HepG2 (cell line): Measurements from ENCODE around the gene PRODH.

Experiments
- CBX1 ChIP-seq: IDR thresholded peaks from one replicate; pipeline ENCODE4 v1.6.1; 2016; ENCODE audit warnings: antibody characterized with exemption, low read depth
- CC2D1A ChIP-seq: sonication (generic); formaldehyde crosslinking; IDR thresholded peaks from 2 replicates; pipeline ENCODE4 v1.8.1; 2023; ENCODE audit warnings: mild to moderate bottlenecking, missing genetic modification reagents
- CTCF ChIP-seq: sonication (generic); formaldehyde crosslinking; IDR thresholded peaks from 2 replicates; pipeline ENCODE4 v1.5.0; 2020; ENCODE audit warnings: mild to moderate bottlenecking, missing genetic modification reagents, moderate library complexity
- EP300 ChIP-seq, 3 experiments: sonication (generic) in 1 of 3; formaldehyde crosslinking in 1 of 3; IDR thresholded peaks; 2 replicates each; pipeline versions ENCODE4 v1.5.1 to v1.6.1; 2011 to 2020; ENCODE audit warnings: low read depth in 2 of 3, low read length in 2 of 3, borderline replicate concordance in 1 of 3, improper control_type of control experiment in 1 of 3, mild to moderate bottlenecking in 1 of 3, missing genetic modification reagents in 1 of 3, moderate library complexity in 1 of 3
- EZH2 ChIP-seq: conservative IDR thresholded peaks from 2 replicates; pipeline ENCODE4 v1.6.1; 2012; ENCODE audit warnings: mild to moderate bottlenecking, low read depth, low read length, moderate library complexity
- HDAC2 ChIP-seq: sonication (generic); formaldehyde crosslinking; IDR thresholded peaks from 2 replicates; pipeline ENCODE4 v1.4.0; 2020; ENCODE audit warnings: missing genetic modification reagents
- HNF4A ChIP-seq: sonication (generic); formaldehyde crosslinking; IDR thresholded peaks from 2 replicates; pipeline ENCODE4 v1.4.0; 2020; ENCODE audit warnings: missing genetic modification reagents
- MTA3 ChIP-seq: sonication (generic); formaldehyde crosslinking; IDR thresholded peaks from 2 replicates; pipeline ENCODE4 v1.4.0; 2020; ENCODE audit warnings: missing genetic modification reagents
- TAF1 ChIP-seq: sonication (generic); formaldehyde crosslinking; IDR thresholded peaks from 2 replicates; pipeline ENCODE4 v1.4.0; 2020; ENCODE audit warnings: missing genetic modification reagents
- TBP ChIP-seq: sonication (generic); formaldehyde crosslinking; IDR thresholded peaks from 2 replicates; pipeline ENCODE4 v1.5.0; 2020; ENCODE audit warnings: missing genetic modification reagents
- ZXDC ChIP-seq: sonication (generic); formaldehyde crosslinking; IDR thresholded peaks from 2 replicates; pipeline ENCODE4 v1.5.0; 2020; ENCODE audit warnings: mild to moderate bottlenecking, missing genetic modification reagents
- TF ChIP-seq, protein P1 (sequence below): IDR thresholded peaks from 2 replicates; pipeline ENCODE4 v1.6.1; 2016; ENCODE audit warnings: low read depth
- TF ChIP-seq, protein P2 (sequence below): sonication (generic); formaldehyde crosslinking; conservative IDR thresholded peaks from 2 replicates; pipeline ENCODE4 v1.8.0; 2022; ENCODE audit warnings: low read depth, missing genetic modification reagents

- TF ChIP-seq CTCF (CRISPR knock-in tag), result no peak
- TF ChIP-seq HNF4A (CRISPR knock-in tag), result no peak
- TF ChIP-seq CC2D1A, result no peak
- TF ChIP-seq, protein P1, sequence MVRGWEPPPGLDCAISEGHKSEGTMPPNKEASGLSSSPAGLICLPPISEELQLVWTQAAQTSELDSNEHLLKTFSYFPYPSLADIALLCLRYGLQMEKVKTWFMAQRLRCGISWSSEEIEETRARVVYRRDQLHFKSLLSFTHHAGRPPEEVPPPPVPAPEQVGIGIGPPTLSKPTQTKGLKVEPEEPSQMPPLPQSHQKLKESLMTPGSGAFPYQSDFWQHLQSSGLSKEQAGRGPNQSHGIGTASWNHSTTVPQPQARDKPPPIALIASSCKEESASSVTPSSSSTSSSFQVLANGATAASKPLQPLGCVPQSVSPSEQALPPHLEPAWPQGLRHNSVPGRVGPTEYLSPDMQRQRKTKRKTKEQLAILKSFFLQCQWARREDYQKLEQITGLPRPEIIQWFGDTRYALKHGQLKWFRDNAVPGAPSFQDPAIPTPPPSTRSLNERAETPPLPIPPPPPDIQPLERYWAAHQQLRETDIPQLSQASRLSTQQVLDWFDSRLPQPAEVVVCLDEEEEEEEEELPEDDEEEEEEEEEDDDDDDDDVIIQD (CRISPR knock-in tag), result no peak
- no peak for TF ChIP-seq TAF1
- no peak for TF ChIP-seq TBP (CRISPR knock-in tag)
- no peak for TF ChIP-seq EP300 (IDR thresholded peaks at IDR 0.05; ENCODE audit: low read depth in 2 of 2, low read length in 2 of 2)
- no peak for TF ChIP-seq EP300 (CRISPR knock-in tag; IDR thresholded peaks at IDR 0.05; ENCODE audit: borderline replicate concordance)
- TF ChIP-seq HDAC2 (CRISPR knock-in tag), result no peak
- no peak for TF ChIP-seq MTA3 (CRISPR knock-in tag)
- no peak for TF ChIP-seq EZH2
- no peak for TF ChIP-seq ZXDC
- TF ChIP-seq, protein P2, sequence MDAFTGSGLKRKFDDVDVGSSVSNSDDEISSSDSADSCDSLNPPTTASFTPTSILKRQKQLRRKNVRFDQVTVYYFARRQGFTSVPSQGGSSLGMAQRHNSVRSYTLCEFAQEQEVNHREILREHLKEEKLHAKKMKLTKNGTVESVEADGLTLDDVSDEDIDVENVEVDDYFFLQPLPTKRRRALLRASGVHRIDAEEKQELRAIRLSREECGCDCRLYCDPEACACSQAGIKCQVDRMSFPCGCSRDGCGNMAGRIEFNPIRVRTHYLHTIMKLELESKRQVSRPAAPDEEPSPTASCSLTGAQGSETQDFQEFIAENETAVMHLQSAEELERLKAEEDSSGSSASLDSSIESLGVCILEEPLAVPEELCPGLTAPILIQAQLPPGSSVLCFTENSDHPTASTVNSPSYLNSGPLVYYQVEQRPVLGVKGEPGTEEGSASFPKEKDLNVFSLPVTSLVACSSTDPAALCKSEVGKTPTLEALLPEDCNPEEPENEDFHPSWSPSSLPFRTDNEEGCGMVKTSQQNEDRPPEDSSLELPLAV (CRISPR knock-in tag), result no peak
- no peak for TF ChIP-seq CBX1
Measured at GRCh38 chr22:18975434-18976196, 39.5 kb upstream of the PRODH start.
